H9 (cell line): ENCODE measurements around the gene ZSCAN5A. TPM values are rescaled to one million over a fixed set of nuclear protein-coding genes. Genes with fewer than 3 reads are reported as not detected.

Experiments used
- DNase-seq: peaks from one replicate; pipeline ENCODE4 v3.0.0-alpha.2; 2017
- H2AFZ ChIP-seq: one replicate; pipeline ENCODE4 v1.6.1; 2013; ENCODE audit warnings: mild to moderate bottlenecking, low read length, control low read depth, moderate library complexity
- H2AK5ac ChIP-seq: 2 replicates; pipeline ENCODE4 v1.6.1; 2013; ENCODE audit warnings: low read length, control low read depth, mixed read lengths; ENCODE audit not compliant: insufficient read length
- H2BK120ac ChIP-seq: one replicate; pipeline ENCODE4 v1.6.1; 2013; ENCODE audit warnings: low read depth, mild to moderate bottlenecking, low read length, control low read depth, inconsistent platforms; ENCODE audit not compliant: poor library complexity, severe bottlenecking
- H2BK12ac ChIP-seq: 2 replicates; pipeline ENCODE4 v1.6.1; 2013; ENCODE audit warnings: low read length, control low read depth, mixed read lengths, low read depth; ENCODE audit not compliant: insufficient read length
- H2BK15ac ChIP-seq: 2 replicates; pipeline ENCODE4 v1.6.1; 2013; ENCODE audit warnings: low read depth, low read length, control low read depth
- H2BK20ac ChIP-seq: one replicate; pipeline ENCODE4 v1.6.1; 2013; ENCODE audit warnings: low read depth, mild to moderate bottlenecking, low read length, control low read depth, inconsistent platforms; ENCODE audit not compliant: poor library complexity, severe bottlenecking
- H2BK5ac ChIP-seq: 2 replicates; pipeline ENCODE4 v1.6.1; 2013; ENCODE audit warnings: low read length, control low read depth, mixed read lengths; ENCODE audit not compliant: insufficient read length
- H3K14ac ChIP-seq: 2 replicates; pipeline ENCODE4 v1.6.1; 2013; ENCODE audit warnings: low read length, control low read depth; ENCODE audit not compliant: insufficient read depth
- H3K18ac ChIP-seq: 2 replicates; pipeline ENCODE4 v1.6.1; 2013; ENCODE audit warnings: low read depth, mild to moderate bottlenecking, mixed read lengths, low read length, control low read depth; ENCODE audit not compliant: insufficient read length
- H3K23ac ChIP-seq: 2 replicates; pipeline ENCODE4 v1.6.1; 2013; ENCODE audit warnings: low read length, control low read depth, mixed read lengths, low read depth; ENCODE audit not compliant: insufficient read length
- H3K23me2 ChIP-seq: 2 replicates; pipeline ENCODE4 v1.6.1; 2013; ENCODE audit warnings: low read depth, mild to moderate bottlenecking, mixed read lengths, low read length, control low read depth; ENCODE audit not compliant: insufficient read length, poor library complexity, severe bottlenecking
- H3K27ac ChIP-seq: 2 replicates; pipeline ENCODE4 v1.5.1; 2013; ENCODE audit warnings: low read length, control low read depth, mixed read lengths, low read depth; ENCODE audit not compliant: insufficient read length
- H3K27me3 ChIP-seq: 2 replicates; pipeline ENCODE4 v1.6.1; 2013; ENCODE audit warnings: low read length, control low read depth, inconsistent platforms; ENCODE audit not compliant: insufficient read depth
- H3K4ac ChIP-seq: 2 replicates; pipeline ENCODE4 v1.6.1; 2013; ENCODE audit warnings: low read depth, mild to moderate bottlenecking, control low read depth, inconsistent platforms, low read length, moderate library complexity
- H3K4me1 ChIP-seq: 2 replicates; pipeline ENCODE4 v1.6.1; 2013; ENCODE audit warnings: low read length, control low read depth, inconsistent platforms; ENCODE audit not compliant: insufficient read depth
- H3K4me2 ChIP-seq: 2 replicates; pipeline ENCODE4 v1.6.1; 2013; ENCODE audit warnings: low read length, control low read depth, mixed read lengths; ENCODE audit not compliant: insufficient read length, insufficient read depth
- H3K56ac ChIP-seq: 2 replicates; pipeline ENCODE4 v1.6.1; 2013; ENCODE audit warnings: low read depth, mild to moderate bottlenecking, mixed read lengths, low read length, control low read depth; ENCODE audit not compliant: insufficient read length
- H3K79me1 ChIP-seq: 2 replicates; pipeline ENCODE4 v1.6.1; 2013; ENCODE audit warnings: low read depth, mild to moderate bottlenecking, moderate library complexity, low read length, control low read depth, inconsistent platforms; ENCODE audit not compliant: insufficient read depth, poor library complexity, severe bottlenecking
- H3K79me2 ChIP-seq: 2 replicates; pipeline ENCODE4 v1.6.1; 2013; ENCODE audit warnings: low read length, control low read depth, inconsistent platforms; ENCODE audit not compliant: insufficient read depth
- H3K9ac ChIP-seq: 2 replicates; pipeline ENCODE4 v1.6.1; 2013; ENCODE audit warnings: low read length, control low read depth, mixed read lengths; ENCODE audit not compliant: insufficient read length; ENCODE audit errors: extremely low read depth
- H3K9me3 ChIP-seq: one replicate; pipeline ENCODE4 v1.6.1; 2013; ENCODE audit warnings: low read depth, low read length, inconsistent platforms; ENCODE audit not compliant: control insufficient read depth
- H3T11ph ChIP-seq: one replicate; pipeline ENCODE4 v1.6.1; 2013; ENCODE audit warnings: mild to moderate bottlenecking, low read length, control low read depth, inconsistent platforms
- H4K20me1 ChIP-seq: one replicate; pipeline ENCODE4 v1.6.1; 2013; ENCODE audit not compliant: control insufficient read depth, insufficient read length, insufficient read depth
- H4K5ac ChIP-seq: 2 replicates; pipeline ENCODE4 v1.6.1; 2013; ENCODE audit warnings: low read depth, mild to moderate bottlenecking, mixed read lengths, low read length, control low read depth; ENCODE audit not compliant: insufficient read length
- H4K8ac ChIP-seq: replicated peaks from 2 replicates; pipeline ENCODE4 v1.6.1; 2013; ENCODE audit warnings: low read length, control low read depth, mixed read lengths, low read depth; ENCODE audit not compliant: insufficient read length
- H4K91ac ChIP-seq: 2 replicates; pipeline ENCODE4 v1.6.1; 2013; ENCODE audit warnings: low read depth, mild to moderate bottlenecking, moderate library complexity, mixed read lengths, low read length, control low read depth; ENCODE audit not compliant: insufficient read length
- H3K27ac Mint-ChIP-seq, 3 experiments: 2 replicates in 2 of 3; 3 replicates in 1 of 3; pipeline ENCODE4 v1.8.0; 2020 to 2021; ENCODE audit warnings: mixed read lengths in 3 of 3, mild to moderate bottlenecking in 1 of 3, moderate library complexity in 1 of 3
- H3K27me3 Mint-ChIP-seq: 2 replicates; pipeline ENCODE4 v1.8.0; 2021; ENCODE audit warnings: low read depth, mild to moderate bottlenecking, moderate library complexity, mixed read lengths
- H3K36me3 Mint-ChIP-seq, 3 experiments: 2 replicates in 2 of 3; 3 replicates in 1 of 3; pipeline ENCODE4 v1.8.0; 2020 to 2021; ENCODE audit warnings: low read depth in 3 of 3, mixed read lengths in 3 of 3; ENCODE audit not compliant: insufficient read depth in 1 of 3
- H3K4me1 Mint-ChIP-seq, 2 experiments: 2 replicates each; pipeline ENCODE4 v1.8.0; 2020; ENCODE audit warnings: mixed read lengths in 2 of 2
- H3K4me3 Mint-ChIP-seq, 2 experiments: 2 replicates in 1 of 2; 3 replicates in 1 of 2; pipeline ENCODE4 v1.8.0; 2020 to 2021; ENCODE audit warnings: mild to moderate bottlenecking in 2 of 2, mixed read lengths in 2 of 2, moderate library complexity in 1 of 2
- H3K9me3 Mint-ChIP-seq, 2 experiments: 2 replicates in 1 of 2; 3 replicates in 1 of 2; pipeline ENCODE4 v1.8.0; 2020; ENCODE audit warnings: mild to moderate bottlenecking in 2 of 2, mixed read lengths in 2 of 2, moderate library complexity in 1 of 2
- CTCF ChIP-seq: fragments of 200-600 bp; sonication (generic); conservative IDR thresholded peaks from 3 replicates; pipeline ENCODE4 v1.8.0; 2021; ENCODE audit warnings: antibody characterized with exemption, mild to moderate bottlenecking
- total RNA-seq: library from RNA; stranded (reverse); gene quantifications from 2 replicates; pipeline ENCODE4 v1.2.1, GENCODE V29; 2021

The ZSCAN5A gene
- total RNA-seq, 1 experiment from 2014 or later, result 12.5 TPM

DNA sequence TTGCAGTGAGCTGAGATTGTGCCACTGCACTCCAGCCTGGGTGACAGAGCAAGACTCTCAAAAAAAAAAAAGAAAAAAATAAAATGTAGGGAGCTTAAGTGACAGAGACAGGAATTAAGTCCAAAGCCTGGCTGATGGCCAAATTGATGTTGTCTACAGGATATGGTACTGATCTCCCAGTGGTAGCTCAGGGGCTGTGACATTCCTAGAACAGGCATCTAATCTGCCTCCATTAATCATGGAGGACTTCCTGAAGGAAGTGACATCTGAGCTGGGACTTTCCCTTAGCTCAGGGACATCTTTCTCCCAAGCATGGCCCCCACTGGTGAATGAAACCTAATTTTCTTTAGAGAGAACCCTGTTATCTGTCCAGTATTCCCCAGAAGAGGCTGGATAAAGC lies 53.5 kb downstream of the ZSCAN5A start:
- Histone ChIP-seq H4K91ac (no peak overlapping the region), H2AFZ (no peak overlapping the region), H2AK5ac (no peak overlapping the region), H2BK12ac (no peak overlapping the region), H3K23me2 (no peaks in the 10 kb centered on the region), H3K79me2 (no peaks in the 10 kb centered on the region), H3K4me2 (no peak overlapping the region), H2BK20ac (no peak overlapping the region), H4K5ac (no peak overlapping the region), H3K56ac (no peak overlapping the region), H3K79me1 (no peaks in the 10 kb centered on the region), H2BK5ac (no peak overlapping the region), H3K27ac (no peak overlapping the region), H3T11ph (no peak overlapping the region), H4K8ac (no peak overlapping the region), H2BK120ac (no peak overlapping the region), H3K4ac (no peak overlapping the region), H2BK15ac (no peak overlapping the region), H3K4me1 (no peaks in the 10 kb centered on the region), H3K9me3 (no peaks in the 10 kb centered on the region), H3K9ac (no peak overlapping the region), H4K20me1 (no peaks in the 10 kb centered on the region), H3K18ac (no peak overlapping the region), H3K23ac (no peak overlapping the region), H3K27me3 (no peaks in the 10 kb centered on the region), H3K14ac (no peak overlapping the region)
- no peak for DNase-seq
- Mint-ChIP-seq H3K36me3 (peaks cover 0 to 1% (median 0%) of the 10 kb centered on the region in 3 experiments; a peak in 1 of 7 replicates), H3K27ac (no peak overlapping the region), H3K4me3 (no peak overlapping the region), H3K4me1 (no peaks in the 10 kb centered on the region), H3K9me3 (peaks cover 0 to 34% of the 10 kb centered on the region in 2 experiments; a peak in 2 of 5 replicates), H3K27me3 (peaks cover 5% of the 10 kb centered on the region; the same call in 1 of the 2 replicates)
- TF ChIP-seq CTCF, result no peak
